Peyer's patch (tissue), 4 donors: ENCODE results near the gene RAD51B.

Source experiments
- POLR2A ChIP-seq, 2 donors: fragments of 450-650 bp; IDR thresholded peaks; one replicate each; pipeline ENCODE4 v1.5.1; 2017; ENCODE audit warnings: antibody characterized with exemption in 2 of 2, mild to moderate bottlenecking in 2 of 2, moderate library complexity in 2 of 2
- TF ChIP-seq, protein P1 (sequence below), 6 experiments: fragments of 450-650 bp in 4 of 6; fragments of 200-600 bp in 2 of 6; sonication (generic) in 1 of 6; IDR thresholded peaks; one replicate each; pipeline ENCODE4 v1.5.1; 2017 to 2019; ENCODE audit warnings: antibody characterized with exemption in 6 of 6, mild to moderate bottlenecking in 3 of 6, moderate library complexity in 1 of 6

- TF ChIP-seq, protein P1, sequence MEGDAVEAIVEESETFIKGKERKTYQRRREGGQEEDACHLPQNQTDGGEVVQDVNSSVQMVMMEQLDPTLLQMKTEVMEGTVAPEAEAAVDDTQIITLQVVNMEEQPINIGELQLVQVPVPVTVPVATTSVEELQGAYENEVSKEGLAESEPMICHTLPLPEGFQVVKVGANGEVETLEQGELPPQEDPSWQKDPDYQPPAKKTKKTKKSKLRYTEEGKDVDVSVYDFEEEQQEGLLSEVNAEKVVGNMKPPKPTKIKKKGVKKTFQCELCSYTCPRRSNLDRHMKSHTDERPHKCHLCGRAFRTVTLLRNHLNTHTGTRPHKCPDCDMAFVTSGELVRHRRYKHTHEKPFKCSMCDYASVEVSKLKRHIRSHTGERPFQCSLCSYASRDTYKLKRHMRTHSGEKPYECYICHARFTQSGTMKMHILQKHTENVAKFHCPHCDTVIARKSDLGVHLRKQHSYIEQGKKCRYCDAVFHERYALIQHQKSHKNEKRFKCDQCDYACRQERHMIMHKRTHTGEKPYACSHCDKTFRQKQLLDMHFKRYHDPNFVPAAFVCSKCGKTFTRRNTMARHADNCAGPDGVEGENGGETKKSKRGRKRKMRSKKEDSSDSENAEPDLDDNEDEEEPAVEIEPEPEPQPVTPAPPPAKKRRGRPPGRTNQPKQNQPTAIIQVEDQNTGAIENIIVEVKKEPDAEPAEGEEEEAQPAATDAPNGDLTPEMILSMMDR (IDR thresholded peaks at IDR 0.05), result no peak
- no peak for TF ChIP-seq POLR2A (IDR thresholded peaks at IDR 0.05)
These were observed 597.6 kb downstream of the RAD51B start for GRCh38 chr14:68417009-68417650.
